Tibial nerve (tissue), 4 donors: ENCODE results near the gene SMPD4. TPM values are rescaled to one million over a fixed set of nuclear protein-coding genes. Genes with fewer than 3 reads are reported as not detected.
"Not testable (repeated sequence)": the region's sequence is repeated elsewhere in the genome, so short reads cannot be mapped to it uniquely, and the experiment has no call there.

Experiments
- DNase-seq, 2 donors: peaks; one replicate each; pipeline ENCODE4 v3.0.0-alpha.2; 2019; ENCODE audit warnings: low spot score in 2 of 2
- H3K27ac ChIP-seq, 4 donors: fragments of 200-600 bp; sonication (generic) in 3 of 4; one replicate each; pipeline ENCODE4 v1.5.1; 2017 to 2019; ENCODE audit warnings: mild to moderate bottlenecking in 1 of 4
- H3K27me3 ChIP-seq, 2 donors: fragments of 200-600 bp; sonication (generic) in 1 of 2; one replicate each; pipeline versions ENCODE4 v1.5.1 to v1.6.0; 2017 to 2019
- H3K36me3 ChIP-seq, 3 donors: fragments of 200-600 bp; sonication (generic); one replicate each; pipeline ENCODE4 v1.5.1; 2018 to 2019
- H3K4me1 ChIP-seq, 4 donors: fragments of 200-600 bp; sonication (generic) in 3 of 4; one replicate each; pipeline ENCODE4 v1.5.1; 2017 to 2019
- H3K4me3 ChIP-seq, 4 donors: fragments of 200-600 bp; sonication (generic) in 3 of 4; one replicate each; pipeline ENCODE4 v1.5.1; 2017 to 2019; ENCODE audit warnings: mild to moderate bottlenecking in 1 of 4, moderate library complexity in 1 of 4
- H3K9me3 ChIP-seq, 4 donors: fragments of 200-600 bp; sonication (generic) in 3 of 4; one replicate each; pipeline ENCODE4 v1.5.1; 2017 to 2019
- CTCF ChIP-seq, 5 experiments: fragments of 200-600 bp in 3 of 5; fragments of 450-650 bp in 2 of 5; sonication (generic) in 3 of 5; IDR thresholded peaks; one replicate each; pipeline ENCODE4 v1.5.1; 2016 to 2019; ENCODE audit warnings: antibody characterized with exemption in 5 of 5, mild to moderate bottlenecking in 3 of 5, moderate library complexity in 2 of 5
- EP300 ChIP-seq, 2 donors: sonication (generic); formaldehyde crosslinking; IDR thresholded peaks; one replicate each; pipeline ENCODE4 v1.6.1; 2017; ENCODE audit warnings: antibody characterized with exemption in 2 of 2, mild to moderate bottlenecking in 1 of 2
- POLR2A ChIP-seq, 2 donors: fragments of 450-650 bp; IDR thresholded peaks; one replicate each; pipeline ENCODE4 v1.6.1; 2017; ENCODE audit warnings: antibody characterized with exemption in 2 of 2, mild to moderate bottlenecking in 2 of 2, moderate library complexity in 2 of 2
- WGBS, 2 donors: methylation state at CpG; one replicate each; pipeline ENCODE4 v1.1.5; 2018; 5-methylcytosine and 5-hydroxymethylcytosine counted together
- total RNA-seq, 4 donors: library from RNA; depleted of rRNA; stranded (reverse); fragments of >200 nt; gene quantifications; one replicate each; pipeline ENCODE4 v1.1.0, GENCODE V29; 2016

The SMPD4 gene
- total RNA-seq, 4 donors from 2014 or later: 35.2 to 72.6 (median 50.5) TPM

DNA sequence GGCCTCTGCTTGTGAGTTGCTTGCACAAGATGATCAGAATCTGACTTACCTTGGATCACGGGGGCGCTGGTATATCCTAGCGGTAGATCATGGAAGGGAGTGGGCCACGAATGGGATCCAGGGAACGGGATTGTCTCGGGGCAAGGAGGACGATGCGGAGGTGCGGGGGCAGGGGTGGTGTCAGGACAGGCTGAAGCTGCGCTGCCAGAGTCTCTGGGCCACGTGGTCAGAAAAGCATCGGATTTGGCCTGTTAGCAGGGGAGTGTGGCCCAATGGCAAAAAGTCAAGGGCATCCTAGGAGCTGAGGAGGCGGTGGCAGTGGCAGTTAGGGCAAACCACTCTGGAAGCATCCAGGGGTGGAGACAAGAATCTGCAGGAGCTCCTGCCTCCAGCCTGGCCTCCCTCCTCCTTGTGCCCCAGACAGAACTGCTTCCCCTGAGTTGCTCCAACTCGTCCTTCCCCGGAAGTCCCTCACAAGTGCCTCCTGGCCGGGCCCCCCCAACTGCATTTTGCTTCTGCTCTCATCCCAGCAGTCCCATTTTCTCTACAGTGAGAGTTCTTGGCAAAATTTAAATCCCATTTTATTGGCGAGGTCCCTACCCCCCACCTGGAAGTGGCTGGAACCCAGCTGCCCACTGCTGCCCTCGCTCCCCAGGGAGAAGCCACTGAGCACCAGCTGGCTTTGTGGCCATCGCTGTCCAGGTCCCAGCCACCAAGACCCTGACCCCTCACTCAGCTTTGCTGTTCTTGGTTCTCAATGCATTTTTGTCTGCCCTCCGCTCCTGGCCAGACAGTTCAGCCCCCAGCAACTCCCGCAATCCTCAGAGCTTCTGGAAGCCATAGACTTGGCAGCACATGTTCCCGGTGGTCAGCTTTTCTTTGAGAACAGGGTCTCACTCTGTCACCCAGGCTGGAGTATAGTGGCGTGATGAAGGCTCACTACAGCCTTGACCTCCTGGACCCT, 30.9 kb downstream of the SMPD4 start:
- Histone ChIP-seq H3K27me3 (no peaks in the 10 kb centered on the region), H3K36me3 (peaks cover 0 to 49% (median 0%) of the 10 kb centered on the region in 3 donors), H3K27ac (no peak overlapping the region), H3K9me3 (no peaks in the 10 kb centered on the region), H3K4me1 (no peaks in the 10 kb centered on the region), H3K4me3 (no peak overlapping the region)
- WGBS, 2 donors: 88 to 90% methylated on average over 23 of the region's 23 CpGs
- TF ChIP-seq CTCF (IDR thresholded peaks at IDR 0.05): no peak
- TF ChIP-seq POLR2A (IDR thresholded peaks at IDR 0.05): no peak
- no peak for TF ChIP-seq EP300 (IDR thresholded peaks at IDR 0.05)
- no peak for DNase-seq

GRCh38 chr2:130148515-130148914, 32.9 kb downstream of the SMPD4 start:
- H3K4me1 ChIP-seq: peaks cover 0 to 10% (median 0%) of the 10 kb centered on the region in 4 donors
- H3K27ac ChIP-seq, H3K4me3 ChIP-seq, H3K9me3 ChIP-seq, DNase-seq, H3K27me3 ChIP-seq: not testable (repeated sequence)
- H3K36me3 ChIP-seq: peaks cover 0 to 29% (median 0%) of the 10 kb centered on the region in 3 donors
- 66 to 68% methylated on average over 6 of the region's 6 CpGs for WGBS, 2 donors

DNA sequence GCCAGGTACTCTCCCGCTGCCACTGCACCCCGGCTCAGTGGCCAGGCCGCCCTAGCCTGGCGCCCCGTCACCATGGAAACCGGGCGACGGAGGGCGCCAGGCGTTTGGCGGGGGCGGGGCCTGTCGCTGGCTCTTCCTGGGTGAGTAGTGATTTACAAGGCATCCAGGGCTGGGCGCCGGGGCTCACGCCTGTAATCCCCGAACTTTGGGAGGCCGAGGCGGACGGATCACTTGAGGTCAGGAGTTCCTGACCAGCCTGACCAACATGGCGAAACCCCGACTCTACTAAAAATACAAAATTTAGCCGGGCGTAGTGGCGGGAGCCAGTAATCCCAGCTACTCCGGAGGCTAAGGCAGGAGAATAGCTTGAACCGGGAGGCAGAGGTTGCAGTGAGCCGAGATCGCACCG, 36.4 kb downstream of the SMPD4 start, which contains the start of gene CCDC74B:
CCDC74B (minus strand) TSS at position 107 of the 409 bp plus-strand sequence. CDS start 116 bp downstream, outside the sequence.
- not testable (repeated sequence) for H3K9me3 ChIP-seq, H3K27ac ChIP-seq, H3K27me3 ChIP-seq, H3K36me3 ChIP-seq
- Histone ChIP-seq H3K4me1 (peaks cover 0 to 10% (median 0%) of the 10 kb centered on the region in 4 donors), H3K4me3 (peak within 1 kb of the TSS; percentile 4 to 52 (median 28))
- peak; percentile 19 to 24 for DNase-seq
- WGBS, 2 donors: 11 to 18% methylated on average over 15 to 17 of the region's 30 CpGs

- Histone ChIP-seq H3K4me1 (peaks cover 0 to 10% (median 0%) of the 10 kb centered on the region in 4 donors), H3K4me3 (peak overlapping the region in 3 of 4 donors; percentile 4 to 52 (median 28))
- H3K27ac ChIP-seq, H3K27me3 ChIP-seq, H3K36me3 ChIP-seq, DNase-seq, H3K9me3 ChIP-seq: not testable (repeated sequence)
- 49 to 58% methylated on average over 16 to 18 of the region's 28 CpGs for WGBS, 2 donors
Measured at GRCh38 chr2:130143266-130144039, 37.9 kb downstream of the SMPD4 start.

DNA sequence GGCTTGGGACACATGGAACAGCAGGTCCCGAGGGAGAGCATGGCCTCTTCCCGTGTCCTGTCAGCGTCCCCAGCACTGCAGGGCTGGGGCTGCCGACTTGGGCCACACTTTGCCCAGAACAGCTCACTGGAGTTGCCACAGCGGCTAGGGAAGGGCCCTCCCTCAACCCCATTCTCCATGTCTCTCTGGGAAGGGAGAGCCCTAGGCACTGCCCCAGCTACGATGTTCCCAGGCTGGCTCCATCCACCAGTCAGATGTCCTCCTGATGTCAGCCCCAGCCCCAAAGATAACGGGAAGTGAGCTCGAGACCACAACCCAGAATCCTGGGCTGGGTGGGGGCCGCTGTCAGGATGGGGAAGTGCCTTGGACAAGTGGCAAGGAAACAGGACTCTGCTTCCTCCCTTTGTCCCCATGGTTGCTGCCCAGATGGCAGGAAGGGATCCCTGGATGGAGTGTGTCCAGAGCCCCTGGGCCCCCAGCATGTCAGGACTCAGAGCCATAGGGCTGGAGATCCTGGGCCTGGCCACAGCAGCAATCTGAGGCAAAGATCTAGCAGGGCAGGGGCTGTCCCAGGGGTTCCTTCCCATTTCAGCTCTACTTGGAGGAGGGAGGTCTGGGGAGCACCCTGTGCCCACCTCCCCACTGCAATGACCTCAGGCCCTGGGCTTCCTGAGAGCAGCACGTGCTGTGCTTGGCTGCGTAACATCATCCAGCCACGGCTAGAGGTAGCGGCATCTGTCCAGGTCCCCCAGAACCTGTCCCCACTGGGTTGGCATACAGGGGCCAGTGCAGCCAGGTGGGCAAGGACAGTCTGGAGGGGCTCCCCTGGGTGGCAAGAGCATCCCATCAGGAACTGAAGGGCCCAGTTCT, 38.8 kb downstream of the SMPD4 start:
- H3K4me3 ChIP-seq, H3K27me3 ChIP-seq, H3K36me3 ChIP-seq, H3K9me3 ChIP-seq, H3K27ac ChIP-seq, DNase-seq: not testable (repeated sequence)
- peaks cover 0 to 10% (median 0%) of the 10 kb centered on the region in 4 donors for H3K4me1 ChIP-seq
- 77 to 82% methylated on average over 6 to 8 of the region's 13 CpGs for WGBS, 2 donors

DNA sequence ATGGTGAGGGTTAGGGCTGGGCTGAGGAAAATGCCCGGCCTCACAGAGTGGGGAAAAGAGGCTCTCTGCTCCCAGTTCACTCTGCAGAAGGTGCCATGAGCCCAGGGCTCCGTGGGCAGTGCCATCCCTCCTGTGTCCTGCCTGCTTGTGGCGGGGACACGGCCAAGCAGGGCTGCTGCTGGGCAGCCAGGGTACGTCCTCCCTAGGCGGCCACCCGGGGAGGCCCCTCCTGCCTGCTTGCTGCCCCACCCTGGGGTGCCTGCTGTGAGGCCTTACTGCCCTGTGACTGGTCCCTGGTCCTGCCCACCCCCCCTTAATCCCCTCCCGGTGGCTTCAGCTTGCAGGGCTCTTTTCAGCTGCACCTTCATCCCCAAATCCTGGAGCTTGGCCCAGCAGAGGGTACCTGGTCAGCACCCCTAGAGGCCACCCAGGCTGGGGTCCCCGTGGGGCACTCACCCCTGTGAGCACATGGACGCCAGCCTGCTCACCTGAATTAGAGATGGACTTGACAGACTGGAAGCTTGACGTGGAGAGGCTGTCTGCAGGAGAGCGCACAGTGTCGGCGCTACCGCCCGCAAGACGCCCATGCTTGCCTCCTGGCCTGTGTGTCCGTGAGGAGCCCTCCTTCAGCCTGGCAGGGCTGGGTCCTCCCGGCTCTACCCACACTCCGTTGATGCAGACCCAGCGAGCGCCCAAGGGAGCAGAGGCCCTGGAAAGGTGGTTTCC, 39.6 kb downstream of the SMPD4 start:
- H3K9me3 ChIP-seq, H3K27ac ChIP-seq, H3K27me3 ChIP-seq, H3K36me3 ChIP-seq, H3K4me3 ChIP-seq, DNase-seq: not testable (repeated sequence)
- 85 to 100% methylated on average over 3 to 8 of the region's 22 CpGs for WGBS, 2 donors
- H3K4me1 ChIP-seq: peaks cover 0 to 10% (median 0%) of the 10 kb centered on the region in 4 donors

DNA sequence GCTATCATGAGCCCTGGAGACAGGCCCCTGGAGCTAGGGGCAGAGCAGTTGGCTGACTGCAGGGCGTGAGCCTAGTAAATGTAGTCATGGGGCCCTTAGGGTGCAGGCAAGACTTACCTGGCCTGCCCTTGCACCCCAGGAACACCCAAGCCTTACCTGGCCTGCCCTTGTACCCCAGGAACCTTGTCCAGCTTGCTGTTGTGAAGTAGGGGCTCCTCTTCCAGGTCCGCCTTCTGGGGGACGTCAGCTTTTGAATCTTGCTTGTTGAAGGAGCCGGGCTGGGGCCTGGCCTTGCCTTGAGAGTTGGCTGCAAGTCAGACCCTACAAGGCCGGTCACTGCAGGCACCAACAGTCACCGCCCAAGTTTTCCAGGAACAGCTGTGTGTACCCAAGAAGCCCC, 40.4 kb downstream of the SMPD4 start:
- H3K27ac ChIP-seq, H3K4me3 ChIP-seq, H3K9me3 ChIP-seq, DNase-seq, H3K27me3 ChIP-seq, H3K36me3 ChIP-seq: not testable (repeated sequence)
- WGBS, 2 donors: no CpG with 5 or more reads among the region's 6 CpGs
- peaks cover 0 to 10% (median 0%) of the 10 kb centered on the region in 4 donors for H3K4me1 ChIP-seq

DNA sequence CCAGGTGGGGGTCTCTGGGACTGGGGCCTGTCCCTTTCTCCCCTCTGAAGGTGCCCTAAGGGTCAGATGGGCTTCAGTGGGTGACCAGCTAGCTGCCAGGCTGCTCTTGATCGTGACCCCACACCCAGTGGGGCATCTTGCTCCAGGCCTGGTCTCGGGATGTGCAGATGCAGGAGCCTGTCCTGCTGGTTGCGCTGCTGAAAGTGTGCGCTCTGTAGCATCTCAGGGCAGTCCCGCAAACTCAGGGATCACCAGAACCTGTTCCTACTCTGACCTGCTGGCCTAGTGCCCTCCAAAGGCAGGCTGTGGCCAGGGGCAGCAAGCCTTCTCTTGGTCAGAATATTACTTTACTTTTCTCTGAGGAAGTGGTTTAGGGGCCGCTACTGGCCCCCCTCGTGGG, 40.9 kb downstream of the SMPD4 start:
- WGBS, 2 donors: 100% methylated on average over 1 of the region's 7 CpGs; no CpG with 5 or more reads in 1 of the 2 donors
- H3K27ac ChIP-seq, H3K27me3 ChIP-seq, H3K36me3 ChIP-seq, H3K4me3 ChIP-seq, DNase-seq, H3K9me3 ChIP-seq: not testable (repeated sequence)
- H3K4me1 ChIP-seq: peaks cover 0 to 10% (median 0%) of the 10 kb centered on the region in 4 donors

- H3K36me3 ChIP-seq, H3K4me3 ChIP-seq, H3K4me1 ChIP-seq, H3K27ac ChIP-seq, DNase-seq, H3K9me3 ChIP-seq, H3K27me3 ChIP-seq: not testable (repeated sequence)
- WGBS, 2 donors: 86 to 93% methylated on average over 17 to 24 of the region's 30 CpGs
Measured at GRCh38 chr2:130139331-130140280, 41.8 kb downstream of the SMPD4 start.

DNA sequence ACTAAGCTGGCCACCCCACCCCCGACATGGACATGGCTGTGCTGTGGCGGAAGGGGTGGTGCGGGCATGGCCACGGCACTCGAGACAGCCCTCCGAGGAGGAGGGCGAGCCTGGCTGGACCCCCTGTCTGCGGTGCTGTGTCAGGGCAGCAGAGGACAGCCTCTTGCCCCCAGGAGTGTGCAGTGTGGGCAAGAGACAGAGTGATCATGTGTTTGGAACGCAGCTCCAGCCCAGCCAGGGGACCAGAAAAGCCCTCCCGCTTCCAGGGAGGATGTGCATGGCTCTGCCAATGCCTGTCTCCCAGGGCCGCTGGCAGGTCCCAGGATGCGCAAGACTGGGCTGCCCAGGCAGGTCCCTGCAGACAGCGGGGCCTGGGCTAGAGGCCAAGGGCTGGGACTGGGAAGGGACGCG, 42.6 kb downstream of the SMPD4 start:
- H3K4me1 ChIP-seq, H3K27ac ChIP-seq, H3K36me3 ChIP-seq, H3K27me3 ChIP-seq, H3K9me3 ChIP-seq, DNase-seq, H3K4me3 ChIP-seq: not testable (repeated sequence)
- WGBS, 2 donors: 80 to 100% methylated on average over 1 of the region's 15 CpGs
